TTC549 (cell line): ENCODE data around the gene LAMA3.

Experiments used
- FAIRE-seq: peaks from 2 replicates; lab custom pipeline; 2012; peaks lifted over from hg19 to GRCh38; lab: Jason Lieb, UNC

LAMA3 gene

DNA sequence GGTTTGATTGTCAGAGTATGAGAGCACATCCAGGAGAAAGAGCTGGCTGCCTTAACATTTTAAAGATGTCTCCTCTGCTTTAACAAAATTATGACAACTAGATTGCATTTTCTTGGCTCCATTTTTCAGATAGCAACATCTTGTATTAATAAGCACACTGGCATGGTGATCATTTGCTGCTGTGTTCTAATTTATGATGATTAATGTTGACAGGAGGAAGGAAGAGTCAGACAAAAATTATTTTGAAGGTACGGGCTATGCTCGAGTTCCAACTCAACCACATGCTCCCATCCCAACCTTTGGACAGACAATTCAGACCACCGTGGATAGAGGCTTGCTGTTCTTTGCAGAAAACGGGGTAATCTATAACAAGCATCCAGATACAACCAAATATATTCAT lies 227.1 kb downstream of the LAMA3 start:
- FAIRE-seq = no peak

DNA sequence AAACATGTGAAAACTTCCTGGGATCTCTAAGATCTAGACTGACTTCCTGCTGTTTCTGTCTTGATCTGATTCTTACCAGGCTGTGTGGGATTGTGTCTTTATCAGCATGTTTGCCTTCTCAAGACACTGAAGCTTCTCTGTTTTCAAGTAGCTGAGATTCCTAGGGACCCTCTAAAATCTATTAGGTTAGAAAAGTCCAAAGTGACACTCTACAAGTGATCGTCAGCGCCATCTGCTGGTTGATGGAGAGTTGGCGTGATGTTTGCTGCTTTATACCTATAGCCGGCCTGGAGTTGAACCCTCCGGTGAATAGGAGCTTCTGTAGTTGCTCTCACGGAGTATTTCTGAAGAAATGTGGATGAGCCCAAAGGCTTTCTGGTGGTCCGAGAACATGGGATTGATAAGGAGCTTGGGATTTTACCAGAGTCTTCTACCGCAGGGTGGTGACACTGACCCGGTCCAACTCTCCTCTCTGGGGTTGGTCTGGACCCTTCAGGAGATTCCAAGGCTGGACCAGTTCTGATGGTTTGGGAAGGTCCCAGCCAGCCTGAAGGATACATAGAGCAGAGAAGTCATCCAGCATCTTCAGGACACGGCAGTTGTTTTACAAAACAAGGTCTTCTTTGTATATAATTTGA lies 229.3 kb downstream of the LAMA3 start:
- no peak for FAIRE-seq

DNA sequence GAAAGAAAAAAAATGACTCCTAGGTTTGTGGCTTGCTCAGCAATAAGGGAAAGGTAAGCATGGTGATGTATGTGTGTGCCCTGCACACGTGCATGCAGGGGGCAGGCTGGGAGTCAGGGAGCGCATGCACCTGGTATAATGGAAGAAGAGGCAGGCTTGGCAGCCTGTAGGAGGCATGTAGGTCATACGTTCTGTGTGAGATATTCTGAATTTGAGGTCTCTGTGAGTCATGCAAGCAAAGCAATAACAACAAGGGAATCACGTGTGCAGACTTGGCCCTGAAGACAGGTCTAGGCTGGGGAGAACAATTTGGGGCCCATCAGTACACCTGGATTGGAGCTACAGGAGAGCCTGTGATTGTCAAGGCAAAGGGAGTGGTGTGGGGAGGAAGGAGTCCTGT lies 230.8 kb downstream of the LAMA3 start:
- no peak for FAIRE-seq

DNA sequence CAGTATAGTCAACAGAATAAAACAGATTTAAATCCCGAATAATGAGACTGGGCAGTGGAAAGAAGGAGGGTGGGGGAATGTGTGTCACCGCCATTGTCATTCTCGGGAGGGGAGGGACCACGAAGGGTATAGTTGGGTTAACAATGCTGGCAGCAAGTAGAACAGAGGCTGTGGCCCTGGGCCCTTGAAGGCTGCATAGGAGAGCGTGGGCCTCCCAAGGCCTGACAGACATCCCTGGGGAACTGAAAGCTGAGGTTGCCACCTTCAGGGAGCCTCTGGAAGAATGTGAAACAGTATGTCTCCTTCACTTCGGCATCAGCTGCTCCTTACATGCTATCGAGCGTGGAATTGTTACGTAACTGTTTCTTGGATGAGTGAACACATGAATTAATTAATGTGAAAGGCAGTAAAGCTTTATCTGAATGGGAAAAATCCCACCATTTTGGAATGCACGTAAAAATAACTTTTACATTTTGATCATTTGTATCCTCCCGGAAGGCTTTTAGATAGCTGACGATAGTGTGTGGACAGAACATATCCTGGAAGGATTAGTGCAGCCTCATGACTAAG lies 232.5 kb downstream of the LAMA3 start:
- FAIRE-seq = no peak

DNA sequence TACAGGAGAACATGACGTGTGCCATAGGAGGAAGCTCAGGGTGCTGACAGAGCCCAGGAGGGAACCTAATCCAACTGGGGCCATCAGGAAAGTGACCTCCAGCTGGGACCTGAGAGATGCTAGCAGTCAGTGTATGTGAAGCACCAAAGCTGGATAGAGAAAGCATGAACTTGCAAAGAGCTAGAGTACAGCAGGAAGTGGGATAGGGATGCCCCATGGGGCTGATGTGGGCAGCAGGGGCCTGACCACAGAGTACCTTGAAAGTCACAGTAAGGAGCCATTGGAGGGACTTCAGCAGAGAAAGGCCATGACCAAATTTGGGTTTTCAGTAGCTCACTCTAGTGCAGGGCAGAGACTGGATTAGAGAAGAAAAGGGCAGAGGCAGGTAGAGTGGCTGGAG lies 233.7 kb downstream of the LAMA3 start:
- FAIRE-seq = no peak

DNA sequence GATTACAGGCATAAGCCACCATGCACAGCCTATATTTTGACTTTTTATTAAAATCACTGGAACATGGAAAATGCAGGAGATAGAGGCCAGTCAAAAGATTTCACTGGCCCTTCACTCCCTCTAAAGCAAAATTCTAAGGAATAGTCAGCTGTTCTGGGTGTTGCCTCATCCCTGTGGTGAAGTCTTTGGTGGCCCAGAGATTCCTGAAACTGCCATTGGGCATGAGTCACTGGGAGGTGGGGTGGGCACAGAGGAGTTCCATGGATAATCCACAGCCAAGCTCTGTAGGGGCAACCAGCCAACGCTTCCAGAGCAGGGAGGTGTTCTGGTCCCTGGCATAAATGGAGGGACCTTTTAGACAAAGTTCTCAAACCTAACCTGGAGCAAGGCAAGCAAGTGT lies 235.6 kb downstream of the LAMA3 start:
- no peak for FAIRE-seq

DNA sequence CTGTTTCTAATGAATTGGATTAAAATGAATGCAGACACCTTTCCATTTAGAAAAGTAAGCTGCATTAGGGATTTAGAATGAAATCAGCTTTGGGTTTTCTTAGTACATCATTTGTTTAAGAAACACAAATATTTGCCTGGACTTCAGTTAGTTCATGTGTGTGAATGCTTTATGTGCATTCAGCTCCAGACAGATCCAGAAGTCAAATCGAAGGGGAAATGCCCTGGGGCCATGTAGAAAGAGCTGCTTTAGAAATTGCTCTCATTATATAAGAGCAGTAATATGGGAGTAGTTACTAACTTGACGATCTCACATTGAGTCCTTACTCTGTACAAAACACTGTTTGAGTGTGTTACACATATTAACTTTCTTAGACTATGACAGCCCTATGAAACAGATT lies 237.3 kb downstream of the LAMA3 start:
- no peak for FAIRE-seq

DNA sequence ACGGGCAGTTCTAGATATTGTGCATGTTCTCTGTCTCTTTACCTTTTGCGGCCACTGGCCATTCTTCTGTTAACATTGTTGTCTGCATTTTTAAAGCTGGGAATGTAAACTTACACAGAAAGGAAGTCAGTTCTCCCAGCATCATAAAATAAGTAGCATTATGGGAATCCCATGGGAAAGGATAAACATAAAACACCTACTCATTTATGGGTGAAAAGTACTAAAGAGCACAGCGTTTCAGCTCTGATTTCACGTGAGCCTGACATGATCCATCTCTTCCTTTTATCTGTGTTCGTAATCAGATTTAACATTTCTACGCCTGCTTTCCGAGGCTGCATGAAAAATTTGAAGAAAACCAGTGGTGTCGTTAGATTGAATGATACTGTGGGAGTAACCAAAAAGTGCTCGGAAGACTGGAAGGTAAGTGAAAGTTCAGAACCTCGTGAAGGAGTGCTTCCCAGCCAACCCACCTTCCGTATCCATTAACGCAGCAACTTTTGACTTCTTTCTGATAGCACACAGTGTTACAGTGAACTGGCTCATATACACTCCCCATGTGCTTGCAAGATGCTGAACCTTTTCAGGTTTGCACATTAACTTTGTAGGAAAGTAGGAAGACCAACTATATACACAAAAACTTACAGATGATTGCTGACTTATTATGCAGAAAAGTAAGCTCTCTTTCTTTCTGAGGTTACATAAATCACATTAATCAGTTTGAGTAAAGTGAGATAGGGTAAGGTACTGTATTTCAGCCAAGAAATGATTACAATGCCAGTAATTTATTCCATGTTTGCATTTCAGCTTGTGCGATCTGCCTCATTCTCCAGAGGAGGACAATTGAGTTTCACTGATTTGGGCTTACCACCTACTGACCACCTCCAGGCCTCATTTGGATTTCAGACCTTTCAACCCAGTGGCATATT lies 238.8 kb downstream of the LAMA3 start:
- FAIRE-seq = no peak

DNA sequence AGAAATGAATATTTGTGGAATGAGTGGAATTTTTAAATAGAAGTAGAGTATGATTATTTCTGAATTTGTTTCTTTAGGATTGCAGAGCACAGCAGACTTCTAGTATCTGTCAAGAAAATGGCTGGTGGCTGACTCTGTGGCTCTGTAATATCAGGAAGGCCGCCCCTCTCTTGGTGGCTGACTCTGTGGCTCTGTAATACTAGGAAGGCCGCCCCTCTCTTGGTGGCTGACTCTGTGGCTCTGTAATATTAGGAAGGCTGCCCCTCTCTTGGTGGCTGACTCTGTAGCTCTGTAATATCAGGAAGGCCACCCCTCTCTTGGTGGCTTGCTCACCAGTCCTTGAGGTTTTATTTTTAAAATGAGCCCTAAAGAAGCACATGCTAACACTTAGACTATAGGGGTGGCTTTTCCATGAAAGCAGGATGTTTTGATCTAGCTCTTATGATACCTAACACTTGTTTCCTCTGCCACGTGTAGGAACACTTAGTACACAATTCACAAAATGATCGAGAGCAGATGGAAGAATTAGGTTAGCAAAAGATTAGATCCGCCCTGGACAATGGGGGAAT lies 240.2 kb downstream of the LAMA3 start:
- no peak for FAIRE-seq

DNA sequence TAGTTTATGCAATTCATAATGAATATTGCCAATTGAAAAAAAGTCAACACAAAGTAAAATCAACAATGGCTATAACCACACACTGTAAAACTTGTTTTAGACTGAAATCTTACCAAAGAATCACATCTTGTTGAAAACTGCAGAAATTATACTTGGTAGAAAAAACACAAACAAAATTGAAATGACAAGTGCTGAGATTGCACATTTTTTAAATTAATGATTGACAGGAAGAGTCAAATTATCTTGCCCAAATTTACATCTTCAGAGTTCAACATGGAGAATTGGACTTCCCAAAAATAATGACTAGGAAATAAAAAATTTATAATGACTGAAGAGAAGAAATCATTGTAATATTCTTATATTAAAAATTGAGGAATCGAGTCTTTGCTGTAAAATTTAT lies 240.7 kb downstream of the LAMA3 start:
- no peak for FAIRE-seq

DNA sequence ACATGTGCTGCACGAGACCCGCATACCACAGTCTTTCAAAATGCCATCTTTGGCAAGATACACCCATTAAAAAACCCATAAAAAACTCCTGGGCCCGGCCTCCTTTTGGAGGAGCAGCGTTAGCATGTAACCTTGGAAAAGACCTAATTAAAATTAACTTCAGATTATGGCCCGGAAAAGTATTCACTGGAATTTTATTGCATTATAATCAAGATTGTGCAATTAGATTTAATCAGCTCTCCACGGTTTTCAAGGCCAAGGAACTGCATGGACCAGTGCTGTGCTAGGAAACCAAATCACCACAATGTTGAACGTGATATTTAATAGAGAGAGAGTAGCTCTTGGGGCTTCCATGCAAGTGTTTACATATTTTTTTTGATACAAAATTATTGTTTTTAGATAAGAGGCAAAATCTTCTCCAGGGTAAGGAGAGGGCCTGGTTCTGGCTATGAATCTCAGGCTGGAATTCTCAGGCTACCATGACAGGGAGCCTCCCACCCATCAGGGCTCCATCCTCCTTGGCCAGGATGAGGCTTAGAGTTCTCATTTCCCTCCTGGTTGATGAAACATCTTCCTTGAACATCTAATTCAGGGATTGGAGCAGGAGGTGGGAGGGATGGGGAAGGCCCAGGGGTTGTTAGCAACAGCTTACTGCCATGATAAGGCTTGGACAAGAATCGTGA lies 243.3 kb downstream of the LAMA3 start:
- FAIRE-seq = no peak

DNA sequence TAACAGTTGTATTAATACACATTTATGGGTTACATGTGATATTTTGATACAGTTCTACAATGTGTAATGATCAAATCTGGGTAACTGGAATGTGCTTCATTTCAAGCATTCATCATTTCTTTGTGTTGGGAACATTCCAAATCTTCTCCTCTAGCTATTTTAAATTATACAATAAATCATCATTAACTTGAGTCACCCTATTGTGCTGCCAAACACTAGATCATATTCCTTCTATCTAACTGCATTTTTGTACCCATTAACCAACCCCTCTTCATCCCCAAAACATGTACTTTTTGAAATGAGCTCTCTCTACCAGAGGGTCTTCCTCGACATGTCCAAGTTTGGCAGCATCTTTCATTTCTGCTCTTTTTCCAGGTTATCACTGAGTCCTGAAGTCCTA lies 244.2 kb downstream of the LAMA3 start:
- no peak for FAIRE-seq

DNA sequence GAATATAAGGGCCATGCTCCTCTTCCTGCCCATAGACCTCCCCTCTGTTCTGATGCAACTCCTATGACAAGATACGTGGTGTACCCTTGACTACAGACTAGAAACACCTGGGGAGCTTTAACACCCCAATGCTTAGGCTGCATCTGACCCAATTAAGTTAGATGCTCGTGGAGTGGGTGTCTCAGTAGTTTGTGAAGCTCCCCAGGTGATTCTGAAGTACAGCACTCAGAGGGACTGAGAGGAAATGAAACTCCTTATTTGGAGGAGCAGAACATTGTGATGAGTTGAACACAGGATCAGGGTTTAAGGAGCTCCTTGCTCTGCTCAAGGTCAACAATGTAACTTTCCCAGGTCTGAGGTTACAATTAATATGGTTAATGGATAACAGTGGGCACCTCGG lies 245.0 kb downstream of the LAMA3 start:
- FAIRE-seq = no peak

DNA sequence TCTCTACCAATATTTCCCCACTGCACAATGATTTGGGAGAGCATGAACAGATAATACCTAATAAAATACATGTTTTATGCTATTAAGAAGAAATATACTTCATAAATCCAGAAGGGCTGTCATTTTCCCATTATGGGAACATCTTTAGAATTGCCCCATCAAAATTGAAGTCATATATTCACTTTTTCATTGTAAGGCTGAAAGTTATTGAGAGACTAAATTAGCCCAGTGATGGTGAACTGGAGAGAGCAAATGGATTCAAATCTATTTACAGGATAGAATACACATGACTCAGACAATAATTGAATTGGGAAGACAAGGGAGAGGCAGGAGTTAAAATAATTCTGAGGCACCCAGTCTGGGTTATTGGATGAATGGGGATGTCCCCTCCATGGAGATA lies 245.6 kb downstream of the LAMA3 start:
- no peak for FAIRE-seq

DNA sequence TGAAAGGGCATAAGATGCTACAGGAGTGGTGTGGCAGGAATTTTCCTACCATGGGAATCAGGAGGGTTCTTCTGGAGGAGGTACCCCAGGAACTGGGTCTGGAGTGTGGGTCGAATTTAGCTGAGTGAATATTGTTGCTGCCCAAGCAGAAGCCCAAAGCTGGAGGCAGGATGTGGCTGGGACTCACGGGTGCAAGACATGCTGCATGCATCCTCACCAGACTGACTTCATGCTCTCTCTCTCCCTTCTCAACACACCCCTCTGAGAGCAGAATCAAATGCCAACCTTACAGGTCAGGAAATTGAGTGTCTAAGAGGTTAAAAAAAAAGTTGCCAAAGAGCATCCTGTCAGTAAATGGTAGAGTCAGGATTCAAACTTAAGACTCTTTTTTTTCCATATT lies 246.6 kb downstream of the LAMA3 start:
- no peak for FAIRE-seq

DNA sequence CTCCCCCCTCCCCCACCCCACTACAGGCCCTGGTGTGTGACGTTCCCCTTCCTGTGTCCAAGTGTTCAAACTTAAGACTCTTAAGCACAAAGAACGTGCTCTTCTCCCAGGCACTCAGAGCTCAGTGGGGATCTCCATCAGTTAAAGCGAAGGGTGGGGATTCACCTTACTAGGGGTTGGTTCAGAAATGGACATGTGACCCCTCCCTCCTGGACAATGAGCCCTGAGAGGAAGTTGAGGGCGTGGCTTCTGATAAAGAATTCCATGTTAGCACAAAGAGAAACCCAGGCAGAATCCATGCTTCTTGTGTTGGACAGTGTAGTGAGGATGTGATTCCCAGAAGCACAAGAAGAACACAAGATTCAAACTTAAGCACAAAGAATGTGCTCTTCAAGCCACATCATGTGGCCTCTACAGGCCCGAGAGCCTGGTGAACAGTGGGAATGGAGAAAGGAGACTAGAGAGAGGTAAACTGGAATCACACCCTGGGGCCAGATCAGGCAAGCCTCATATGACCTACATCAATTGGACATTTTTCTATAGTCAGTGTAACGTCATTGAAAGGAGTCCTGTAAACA lies 247.2 kb downstream of the LAMA3 start:
- FAIRE-seq = no peak

DNA sequence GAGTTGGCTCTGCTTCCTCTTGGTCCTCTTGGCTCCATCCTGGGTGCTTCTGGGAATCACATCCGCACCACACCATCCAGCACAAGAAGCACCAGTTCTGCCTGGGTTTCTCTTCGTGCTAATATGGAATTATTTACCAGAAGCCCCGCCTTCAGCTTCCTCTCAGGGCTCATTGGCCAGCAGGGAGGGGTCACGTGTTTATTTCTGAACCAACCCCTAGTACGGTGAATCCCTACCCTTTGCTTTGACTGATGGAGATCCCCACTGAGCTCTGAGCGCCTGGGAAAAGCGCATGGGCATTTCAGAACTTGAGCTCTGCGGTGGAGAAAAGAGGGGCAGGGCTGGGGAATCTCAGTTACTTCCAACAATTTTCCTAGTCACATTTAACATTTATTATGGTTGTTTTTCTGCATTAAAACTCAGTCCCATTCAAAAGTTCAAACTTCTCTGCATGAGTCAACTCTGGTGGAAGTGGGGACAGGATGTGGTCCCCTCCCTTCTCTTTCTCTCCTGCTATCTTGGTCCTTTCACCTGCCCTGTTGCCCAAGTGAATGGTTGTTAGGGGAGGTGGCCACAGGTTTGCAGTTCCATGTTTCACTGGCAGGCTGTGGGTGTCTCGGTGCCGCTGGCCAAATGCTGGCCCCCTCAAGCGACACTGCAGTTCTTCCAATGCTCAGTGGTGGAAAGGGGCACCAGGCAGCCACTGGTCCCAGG lies 248.9 kb downstream of the LAMA3 start:
- FAIRE-seq = no peak

DNA sequence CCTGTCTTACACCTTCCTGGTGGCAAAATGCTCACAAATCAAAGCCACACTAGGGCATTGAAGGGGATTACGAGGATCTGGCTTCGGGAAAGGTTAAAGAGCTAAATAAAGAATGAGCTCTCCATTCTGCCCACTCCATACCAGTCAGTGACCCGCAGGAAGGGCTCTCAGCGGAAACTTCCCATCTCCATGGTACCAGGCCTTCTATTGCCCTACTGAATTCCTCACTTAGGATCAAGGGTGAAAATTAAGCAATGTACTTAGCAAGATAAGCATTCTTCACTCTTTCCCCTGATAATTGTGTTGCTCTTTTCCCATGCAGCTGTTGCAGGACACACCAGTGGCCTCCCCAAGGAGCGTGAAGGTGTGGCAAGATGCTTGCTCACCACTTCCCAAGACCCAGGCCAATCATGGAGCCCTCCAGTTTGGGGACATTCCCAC lies 249.7 kb downstream of the LAMA3 start:
- no peak for FAIRE-seq

DNA sequence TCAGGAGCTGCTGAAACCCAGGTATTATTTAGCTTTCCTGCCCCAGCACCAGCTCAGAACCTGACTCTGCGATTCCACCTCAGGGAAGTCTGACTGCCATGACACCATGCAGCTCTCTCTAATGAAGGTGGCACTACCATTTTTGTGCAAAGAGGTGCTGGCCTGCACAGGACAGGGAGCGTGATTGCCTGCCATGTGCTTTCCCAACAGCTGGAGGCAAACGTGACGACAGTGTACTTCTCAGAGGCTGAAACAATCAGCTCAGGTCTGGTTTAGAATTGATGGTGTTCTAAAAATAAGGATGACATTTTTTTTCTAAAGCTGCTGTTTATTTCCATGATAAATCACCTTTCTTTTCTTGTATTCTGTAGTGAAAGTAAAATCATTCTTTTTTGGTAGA lies 250.1 kb downstream of the LAMA3 start:
- FAIRE-seq = no peak

DNA sequence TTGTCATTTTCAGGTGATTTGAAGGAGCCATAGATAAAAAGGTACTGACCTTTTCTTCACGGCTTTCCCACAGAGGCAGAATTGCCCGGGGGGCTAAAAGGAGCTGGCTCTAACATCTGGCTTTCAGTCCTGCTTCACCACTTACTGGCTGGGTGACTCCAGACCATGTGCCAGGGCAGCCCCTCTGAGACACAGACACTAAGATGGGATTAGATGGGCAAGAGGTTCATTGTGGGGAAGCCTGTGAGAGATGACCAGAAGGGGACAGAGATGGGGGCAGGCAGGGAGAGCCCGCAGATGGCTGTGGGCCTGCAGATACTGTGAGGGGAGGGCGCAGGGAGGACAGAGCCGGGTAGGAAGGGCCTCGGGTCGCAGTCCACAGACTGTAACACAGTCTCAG lies 250.6 kb downstream of the LAMA3 start:
- FAIRE-seq = no peak

DNA sequence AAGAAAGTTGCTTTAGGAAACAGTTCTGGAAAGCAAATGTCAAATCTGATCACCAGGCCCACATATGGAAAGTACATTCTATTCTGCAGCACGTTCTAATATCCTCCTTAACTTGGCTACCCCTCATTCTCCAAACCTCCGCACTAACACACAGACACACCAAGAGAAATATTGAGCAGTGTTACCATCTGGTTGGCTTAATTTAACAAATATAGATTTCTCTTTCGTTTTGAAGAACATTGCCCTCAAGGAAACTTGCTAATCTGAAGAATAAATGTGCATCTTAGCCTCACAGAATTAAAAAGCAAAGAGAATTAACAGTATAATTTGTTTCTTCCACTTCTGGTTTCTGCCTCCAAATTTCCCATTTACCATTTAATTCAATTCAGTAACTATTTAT lies 252.5 kb downstream of the LAMA3 start:
- FAIRE-seq = no peak

DNA sequence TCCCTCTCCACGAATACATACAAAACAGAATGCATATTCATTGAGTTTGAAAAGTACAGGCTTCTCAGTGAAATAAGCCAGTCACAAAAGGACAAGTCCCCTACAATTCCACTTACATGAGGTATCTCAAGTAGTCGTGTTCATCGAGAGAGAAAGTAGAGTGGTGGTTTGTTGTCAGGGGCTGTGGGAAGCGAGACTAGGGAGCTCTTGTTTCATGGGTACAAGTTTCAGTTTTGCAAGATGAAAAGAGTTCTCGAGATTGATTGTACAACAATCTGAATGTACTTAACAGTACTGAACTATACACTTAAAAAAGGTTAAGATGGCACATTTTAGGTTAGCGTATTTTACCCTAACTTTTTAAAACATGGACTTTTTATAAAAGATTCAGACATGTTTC lies 253.9 kb downstream of the LAMA3 start:
- no peak for FAIRE-seq
